GM12891 (cell line): ENCODE results near the gene CDK19.

Experiments
- POLR2A ChIP-seq: IDR thresholded peaks from 2 replicates; pipeline ENCODE4 v1.6.1; 2011; ENCODE audit warnings: low read depth, low read length, control low read depth
- TAF1 ChIP-seq: IDR thresholded peaks from 2 replicates; pipeline ENCODE4 v1.6.1; 2011; ENCODE audit warnings: low read depth, low read length, control low read depth

GRCh38 chr6:110567957-110568696 is 247.1 kb downstream of the CDK19 start:
- TF ChIP-seq TAF1 (no peak), POLR2A (no peak)
